Hepatocyte (in vitro differentiated cells): ENCODE data around the gene APOB.

Source experiments
- CTCF ChIP-seq: fragments of 200-600 bp; sonication (generic); IDR thresholded peaks from 2 replicates; pipeline ENCODE4 v1.5.1; 2016; ENCODE audit warnings: antibody characterized with exemption, mild to moderate bottlenecking; ENCODE audit not compliant: poor library complexity
- EZH2 ChIP-seq: fragments of 200-600 bp; sonication (generic); IDR thresholded peaks from 2 replicates; pipeline ENCODE4 v1.6.1; 2016; ENCODE audit warnings: antibody characterized with exemption, mild to moderate bottlenecking, borderline replicate concordance

- TF ChIP-seq EZH2 (no peak), CTCF (no peak)
Observed at GRCh38 chr2:21022792-21023367, 21.0 kb downstream of the APOB start.
